COLO829 (cell line): ENCODE data around the gene PCBP3.

Experiments
- DNase-seq: peaks from one replicate; pipeline ENCODE4 v3.0.0; 2012; ENCODE audit warnings: low spot score

PCBP3 gene

DNA sequence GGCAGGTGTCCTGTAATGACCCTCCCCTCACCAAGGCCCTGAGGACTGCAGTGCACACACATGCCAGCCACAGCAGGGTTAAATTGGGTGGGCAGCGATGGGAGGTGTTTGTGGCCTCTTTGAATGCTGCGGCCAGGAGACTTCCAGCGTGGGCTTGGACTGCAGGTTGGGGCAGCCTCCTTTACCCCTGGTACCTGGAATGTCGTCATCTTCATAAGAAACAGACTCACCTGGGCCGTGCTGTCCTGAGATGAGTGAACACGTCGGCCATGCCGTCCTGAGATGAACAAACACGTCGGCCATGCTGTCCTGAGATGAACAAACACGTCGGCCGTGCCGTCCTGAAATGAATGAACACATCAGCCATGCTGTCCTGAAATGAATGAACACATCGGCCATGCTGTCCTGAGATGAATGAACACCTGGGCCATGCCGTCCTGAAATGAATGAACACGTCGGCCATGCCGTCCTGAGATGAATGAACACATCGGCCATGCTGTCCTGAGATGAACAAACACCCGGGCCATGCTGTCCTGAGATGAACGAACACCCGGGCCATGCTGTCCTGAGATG is 288.0 kb downstream of the PCBP3 start:
- DNase-seq = no peak

DNA sequence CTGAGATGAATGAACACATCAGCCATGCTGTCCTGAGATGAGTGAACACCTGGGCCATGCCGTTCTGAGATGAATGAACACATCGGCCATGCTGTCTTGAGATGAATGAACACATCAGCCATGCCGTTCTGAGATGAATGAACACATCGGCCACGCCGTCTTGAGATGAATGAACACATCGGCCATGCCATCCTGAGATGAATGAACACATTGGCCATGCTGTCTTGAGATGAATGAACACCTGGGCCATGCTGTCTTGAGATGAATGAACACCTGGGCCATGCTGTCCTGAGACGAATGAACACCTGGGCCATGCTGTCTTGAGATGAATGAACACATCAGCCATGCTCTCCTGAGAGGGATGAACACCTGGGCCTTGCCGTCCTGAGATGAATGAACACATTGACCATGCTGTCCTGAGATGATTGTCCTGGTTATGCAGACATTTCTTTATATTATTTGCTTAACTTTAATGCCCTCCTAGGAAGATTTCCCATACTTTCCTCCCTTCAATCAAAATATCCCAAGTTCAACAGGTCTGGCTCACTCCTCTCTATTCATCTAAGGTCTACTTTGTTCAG is 289.5 kb downstream of the PCBP3 start:
- DNase-seq = no peak

DNA sequence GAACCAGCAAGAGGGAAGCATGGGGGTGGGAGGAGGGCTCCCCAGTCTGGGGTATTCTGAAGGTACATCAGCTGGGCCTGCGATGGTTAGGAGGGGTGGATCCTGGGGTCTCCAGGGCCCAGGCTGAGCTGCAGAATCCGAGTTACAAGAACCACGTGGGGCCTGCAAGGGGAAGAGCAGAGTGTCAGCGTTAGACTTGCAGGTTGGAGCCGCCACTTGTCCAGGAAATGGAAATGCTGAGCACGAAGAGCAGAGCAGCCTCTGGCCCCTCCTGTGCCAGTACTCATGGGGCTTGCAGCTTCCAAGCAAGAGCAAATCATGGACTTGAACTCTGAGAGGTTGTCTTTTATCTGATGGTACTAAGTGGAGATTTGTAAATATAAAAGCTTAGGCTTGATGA is 290.6 kb downstream of the PCBP3 start:
- DNase-seq = no peak

DNA sequence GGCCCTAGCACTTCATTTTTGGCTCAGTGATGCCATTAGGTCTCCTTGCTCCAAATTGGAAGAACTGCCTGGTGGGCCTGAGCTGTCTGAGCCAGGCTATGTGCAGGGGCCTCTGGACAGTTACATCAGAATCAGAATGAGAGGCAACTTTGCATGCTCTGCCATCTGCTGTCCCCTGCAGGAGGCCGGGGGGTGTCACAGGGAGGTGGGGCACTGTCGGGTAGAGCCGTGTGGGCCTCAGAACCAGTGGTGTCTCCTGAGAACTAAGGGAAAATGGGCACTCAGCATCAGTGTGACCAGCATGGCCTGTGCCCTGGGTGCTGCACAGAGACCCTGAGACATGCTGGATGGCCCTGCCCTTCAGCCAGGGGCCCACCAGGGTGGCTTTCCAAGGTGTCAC is 291.0 kb downstream of the PCBP3 start:
- no peak for DNase-seq

DNA sequence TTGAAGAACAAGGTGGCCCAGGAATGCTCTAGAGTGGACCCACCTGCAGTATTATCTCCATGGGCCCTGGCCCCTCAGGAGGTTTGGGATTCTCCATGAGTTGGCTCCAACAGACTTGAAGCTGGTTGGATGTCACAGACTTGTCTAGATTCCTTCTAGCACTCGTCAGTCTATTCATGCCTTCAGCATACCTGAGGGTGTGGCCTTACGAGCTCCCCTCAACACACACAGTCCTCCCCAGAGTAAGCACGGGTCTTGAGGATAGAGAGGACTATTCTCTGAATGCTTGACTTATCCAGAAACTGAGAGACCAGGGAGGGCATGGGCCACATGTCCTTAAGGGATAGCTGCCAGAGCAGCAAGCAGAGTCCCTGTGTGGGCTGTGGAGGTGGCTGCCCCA is 292.1 kb downstream of the PCBP3 start:
- DNase-seq = no peak

DNA sequence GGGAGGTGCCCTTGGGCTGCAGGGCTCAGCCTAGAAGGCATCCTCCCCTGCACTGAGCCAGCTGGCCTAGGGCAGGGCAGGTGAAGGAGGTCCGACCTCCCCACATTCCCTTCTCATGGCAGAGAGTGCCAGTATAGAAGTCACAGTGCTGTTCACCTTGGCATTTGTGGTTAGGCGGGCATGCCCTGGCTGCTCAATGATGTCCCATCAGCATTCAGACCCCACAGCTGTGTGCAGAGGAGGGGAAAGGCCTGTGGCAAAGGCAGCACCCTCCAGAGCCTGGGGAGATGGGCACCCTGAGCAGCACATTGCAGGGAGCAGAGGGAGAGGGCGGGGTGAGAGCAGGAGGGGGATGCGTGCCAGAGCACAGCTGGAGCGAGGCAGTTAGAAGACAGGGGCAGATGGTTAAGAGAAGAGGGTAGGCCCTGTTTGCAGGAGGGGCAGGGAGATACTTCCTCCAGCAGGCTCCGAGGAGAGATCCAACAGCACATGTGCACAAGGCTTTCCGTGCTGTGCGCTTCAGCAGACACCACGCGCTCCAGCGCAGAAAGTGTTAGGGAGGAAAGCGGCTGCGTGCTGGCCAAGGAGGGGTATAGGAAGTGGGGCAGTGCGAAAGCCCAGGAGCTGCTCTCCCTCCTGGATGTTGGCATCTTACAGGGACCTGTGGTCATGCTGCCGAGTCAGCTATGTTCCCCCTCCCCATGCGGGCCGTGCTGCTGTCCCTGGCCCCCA is 294.4 kb downstream of the PCBP3 start:
- no peak for DNase-seq

DNA sequence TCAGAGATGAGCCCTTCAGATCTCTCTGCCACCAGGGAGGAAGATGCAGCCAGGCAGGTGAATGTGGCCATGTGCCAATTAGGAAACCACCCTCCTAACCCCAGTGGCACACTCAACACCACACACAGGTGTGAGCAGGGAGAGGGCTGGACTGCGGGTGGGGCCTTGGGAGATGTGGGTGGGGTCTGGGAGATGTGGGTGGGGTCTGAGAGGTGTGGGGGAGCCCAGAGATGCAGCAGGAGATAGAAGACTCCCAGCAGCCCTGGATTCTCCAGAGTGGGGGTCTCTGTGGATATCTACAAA is 294.9 kb downstream of the PCBP3 start:
- DNase-seq = no peak

DNA sequence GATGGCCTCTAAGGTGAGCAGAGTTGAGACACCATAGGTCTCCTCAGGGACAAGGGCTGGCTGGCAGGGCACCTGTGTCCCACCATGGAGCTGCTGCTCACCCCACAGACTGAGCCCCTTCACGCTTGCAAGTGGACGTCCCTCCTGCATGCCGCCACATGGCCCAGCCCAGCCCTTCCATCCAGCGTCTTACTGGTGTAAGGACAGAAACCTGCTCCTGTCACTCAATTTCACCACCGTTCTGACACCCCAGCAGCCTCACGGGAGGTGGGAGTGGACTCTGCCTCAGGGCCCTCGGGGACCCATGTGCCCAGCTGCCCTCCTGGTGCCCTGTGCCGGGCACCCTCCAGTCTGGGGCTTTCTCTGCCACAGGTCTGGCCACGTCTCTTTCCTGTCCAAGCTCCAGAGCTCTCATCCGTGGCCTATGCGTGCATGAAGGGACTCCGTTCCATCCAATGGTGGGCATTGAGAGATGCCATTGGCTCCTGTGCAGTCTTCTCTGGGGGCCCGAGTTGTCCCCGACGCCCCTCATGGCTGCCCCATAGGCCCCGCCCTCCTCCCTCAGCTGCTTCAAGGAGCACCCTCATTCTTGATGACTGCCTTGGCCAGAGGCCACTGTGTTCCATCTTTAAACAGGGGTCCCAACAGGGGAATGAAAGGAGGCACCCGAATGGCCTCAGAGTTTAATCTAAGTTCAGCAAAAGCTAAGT is 295.4 kb downstream of the PCBP3 start:
- DNase-seq = no peak

DNA sequence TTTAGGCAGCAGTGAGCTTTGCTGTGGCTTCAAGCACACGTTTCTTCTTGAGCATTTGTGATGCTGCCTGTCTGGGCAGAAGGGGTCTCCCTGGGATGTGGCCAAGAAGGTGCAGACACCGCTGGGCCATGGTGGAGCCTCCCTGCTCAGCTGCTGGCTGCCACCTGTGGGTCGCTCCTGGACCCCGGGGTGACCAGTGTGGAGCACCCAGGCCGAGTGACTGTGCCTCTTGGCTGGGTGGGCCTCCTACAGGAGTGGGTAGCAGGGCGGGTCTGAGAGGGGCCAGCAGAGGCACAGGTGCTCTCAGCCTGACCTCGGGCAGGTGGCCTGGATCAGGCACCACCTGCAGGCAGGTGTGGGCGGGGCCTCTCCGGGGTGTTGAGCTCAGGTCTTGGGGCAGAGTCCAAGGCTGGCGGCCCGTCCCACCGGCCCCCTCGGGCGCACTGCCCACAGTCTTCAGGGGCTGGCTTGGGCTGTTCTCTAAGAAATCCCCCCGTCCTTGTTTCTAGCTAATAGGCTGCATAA is 296.1 kb downstream of the PCBP3 start:
- DNase-seq = no peak

DNA sequence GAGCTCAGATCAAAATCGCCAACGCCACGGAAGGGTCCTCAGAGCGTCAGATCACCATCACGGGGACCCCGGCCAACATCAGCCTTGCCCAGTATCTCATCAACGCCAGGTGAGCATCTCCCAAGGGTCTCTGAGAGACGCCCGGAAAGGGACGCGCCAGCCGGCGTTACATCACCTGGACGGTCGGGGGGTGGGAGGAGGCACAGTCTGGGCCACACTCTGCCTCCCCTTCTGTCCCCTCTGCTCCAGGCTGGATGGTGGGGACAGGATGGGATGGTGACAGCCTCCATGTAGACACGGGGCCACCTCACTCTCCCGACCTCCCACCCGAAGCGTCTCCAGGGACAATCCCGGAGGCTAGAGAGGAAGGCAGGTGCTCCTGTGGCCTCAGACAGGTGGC is 296.6 kb downstream of the PCBP3 start:
- no peak for DNase-seq

DNA sequence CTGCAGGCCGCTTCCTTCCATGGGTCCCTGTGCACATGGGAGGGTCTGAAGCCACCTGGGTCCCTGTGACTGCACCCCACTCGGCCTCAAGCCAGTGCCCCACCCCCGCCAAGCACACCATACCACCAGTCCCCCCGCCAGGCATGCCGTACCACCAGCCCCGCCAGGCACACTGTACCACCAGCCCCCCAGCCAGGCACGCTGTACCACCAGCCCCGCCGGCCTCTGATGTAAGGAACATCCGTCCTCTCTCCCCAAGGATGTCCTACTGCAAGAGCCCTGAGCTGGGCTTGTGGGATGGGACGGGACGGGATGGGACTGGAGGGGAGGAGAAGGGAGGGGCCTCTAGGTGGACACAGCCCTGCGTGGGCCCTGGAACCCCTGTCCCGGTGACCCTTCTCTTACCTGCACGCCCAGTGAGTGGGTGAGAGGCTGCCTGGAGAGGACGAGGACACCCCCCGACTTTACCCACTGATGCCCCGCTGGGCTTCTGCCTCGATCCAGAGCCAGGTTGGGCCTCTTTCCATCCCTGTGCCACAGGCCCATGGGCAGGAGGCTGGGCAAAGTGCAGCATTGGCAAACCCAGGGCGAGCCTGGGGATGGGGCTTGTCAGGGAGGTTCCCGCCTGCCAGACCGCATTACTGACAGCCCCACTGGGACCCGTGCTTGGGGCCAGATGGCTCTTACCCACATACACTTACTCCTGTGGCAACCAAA is 297.3 kb downstream of the PCBP3 start:
- no peak for DNase-seq

DNA sequence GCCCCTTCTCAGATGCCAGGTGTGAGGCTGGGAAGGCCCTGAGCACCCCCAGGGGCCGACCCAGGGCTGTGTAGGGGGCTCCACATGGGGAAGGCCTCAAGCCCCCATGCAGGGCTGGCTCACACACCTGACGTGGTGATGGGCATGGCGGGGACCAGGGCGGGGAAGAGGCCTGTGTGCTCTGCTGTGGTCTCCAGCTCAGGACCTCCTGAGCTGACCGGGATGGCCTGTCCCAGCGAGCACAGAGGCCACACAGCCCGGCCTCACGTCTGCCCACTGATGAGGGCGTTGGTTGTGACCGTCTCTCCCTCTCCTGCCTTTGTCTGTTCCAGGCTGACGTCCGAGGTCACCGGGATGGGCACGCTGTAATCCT is 297.8 kb downstream of the PCBP3 start:
- no peak for DNase-seq

DNA sequence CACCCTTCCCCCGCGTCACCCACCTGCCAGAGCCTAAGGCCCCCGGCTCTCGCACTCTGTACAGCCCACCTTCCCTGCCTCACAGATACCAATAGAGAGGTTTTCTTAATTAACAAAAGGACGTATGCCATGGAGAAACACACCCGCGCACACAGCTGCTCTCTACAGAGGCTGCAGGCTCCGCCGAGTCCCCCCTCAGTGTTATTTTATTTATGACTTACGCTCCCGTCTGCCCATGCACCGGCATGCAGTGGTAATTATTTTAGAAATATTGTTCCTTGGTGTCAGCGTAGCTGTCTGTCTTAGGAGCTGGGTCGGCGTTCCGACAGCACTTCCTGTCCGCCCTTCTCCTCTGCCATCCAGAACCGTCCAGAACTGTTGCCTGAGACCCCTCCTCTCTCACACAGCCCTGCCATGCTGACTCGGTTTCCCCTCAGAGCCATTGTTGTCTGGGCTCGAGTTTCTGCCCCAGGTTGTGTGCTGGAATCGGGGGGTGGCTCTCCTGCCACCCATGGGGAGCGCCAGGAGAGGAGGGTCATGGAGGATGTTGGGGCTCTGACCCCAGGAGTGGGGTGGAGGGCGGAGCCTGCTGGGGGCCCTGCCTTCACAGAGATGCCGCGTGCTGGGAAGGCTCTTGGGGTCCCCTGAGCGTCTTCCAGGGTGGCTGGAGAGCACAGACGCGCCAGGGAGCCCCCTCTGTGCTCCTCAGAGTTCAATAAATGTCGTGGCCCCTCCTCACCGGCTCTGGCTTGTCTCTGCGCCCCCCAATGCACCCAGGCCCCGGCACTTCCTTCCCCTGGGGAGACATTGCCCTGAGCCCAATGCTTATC is 298.4 kb downstream of the PCBP3 start:
- DNase-seq = no peak

DNA sequence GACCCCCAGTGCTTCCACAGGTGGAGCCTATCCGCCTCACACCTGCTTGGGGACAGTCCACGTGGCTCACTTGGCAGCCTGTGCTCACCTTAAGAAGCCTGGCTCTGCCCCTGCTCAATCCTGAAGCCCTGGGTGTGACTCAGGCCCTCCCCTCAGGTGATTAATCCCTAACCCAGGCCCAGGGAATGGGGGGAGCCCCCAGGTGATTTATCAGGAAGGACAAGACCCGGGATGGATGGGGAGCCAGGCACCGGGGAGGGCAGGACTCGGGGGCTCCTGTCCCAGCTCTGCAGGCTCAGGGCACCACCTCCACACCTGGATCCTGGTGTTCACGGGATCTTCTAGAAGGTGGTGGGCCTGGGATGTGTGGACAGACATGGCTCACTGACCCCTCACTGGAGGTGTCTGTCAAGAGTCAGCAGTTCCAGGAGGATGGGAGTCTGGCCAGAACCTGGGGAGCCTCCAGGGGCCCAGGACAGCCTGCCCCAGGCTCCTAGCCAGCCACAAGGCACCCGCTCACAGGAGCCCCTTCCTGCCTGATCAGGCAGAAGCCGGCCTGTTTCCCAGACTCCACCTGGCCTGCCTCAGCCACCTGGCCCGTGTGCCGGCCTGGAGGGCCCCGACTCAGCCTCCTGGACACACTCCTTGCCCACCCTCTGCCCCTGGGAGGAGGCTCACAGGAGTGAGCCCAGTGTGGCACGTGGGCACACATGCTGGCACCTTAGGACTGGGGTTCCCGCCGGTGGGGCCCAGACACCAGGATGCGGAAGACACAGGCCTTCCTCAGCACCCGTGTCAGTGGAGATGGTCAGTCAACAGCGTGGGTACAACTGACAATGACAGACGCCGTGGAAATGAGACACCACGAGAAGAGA is 299.5 kb downstream of the PCBP3 start:
- DNase-seq = no peak

DNA sequence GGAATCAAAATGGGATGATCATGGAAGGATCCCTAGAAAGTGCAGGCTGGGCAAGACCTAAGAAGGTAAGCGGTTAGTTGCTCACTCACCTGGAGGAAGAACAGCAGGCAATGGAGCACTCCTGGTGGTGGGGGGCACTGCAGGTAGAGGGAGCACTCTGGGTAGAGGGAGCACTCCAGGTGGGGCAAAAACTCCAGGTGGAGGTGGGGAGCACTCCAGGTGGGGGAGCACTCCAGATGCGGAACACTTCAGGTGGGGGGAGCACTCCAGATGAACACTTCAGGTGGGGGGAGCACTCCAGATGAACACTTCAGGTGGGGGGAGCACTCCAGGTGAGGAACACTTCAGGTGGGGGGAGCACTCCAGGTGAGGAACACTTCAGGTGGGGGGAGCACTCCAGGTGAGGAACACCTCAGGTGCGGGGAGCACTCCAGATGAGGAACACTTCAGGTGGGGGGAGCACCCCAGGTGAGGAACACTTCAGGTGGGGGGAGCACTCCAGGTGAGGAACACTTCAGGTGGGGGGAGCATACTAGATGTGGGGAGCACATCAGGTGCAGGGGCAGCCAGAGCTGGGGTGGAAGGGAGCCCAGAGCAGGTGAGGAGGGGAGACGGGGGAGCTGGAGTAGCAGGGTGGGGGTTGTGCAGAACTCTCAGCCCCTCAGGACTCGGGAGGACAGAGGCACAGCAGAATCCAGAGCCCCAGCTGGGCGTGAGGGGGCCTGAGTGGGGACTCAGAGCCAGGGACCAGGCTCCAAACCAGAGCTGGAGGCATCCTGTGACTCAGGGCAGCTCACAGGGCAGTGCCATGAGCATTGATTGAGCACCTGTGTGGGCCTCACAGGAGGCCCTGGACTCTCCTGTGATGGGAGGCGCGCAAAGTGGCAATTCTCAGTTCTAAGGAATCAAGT is 300.4 kb downstream of the PCBP3 start:
- DNase-seq = no peak

DNA sequence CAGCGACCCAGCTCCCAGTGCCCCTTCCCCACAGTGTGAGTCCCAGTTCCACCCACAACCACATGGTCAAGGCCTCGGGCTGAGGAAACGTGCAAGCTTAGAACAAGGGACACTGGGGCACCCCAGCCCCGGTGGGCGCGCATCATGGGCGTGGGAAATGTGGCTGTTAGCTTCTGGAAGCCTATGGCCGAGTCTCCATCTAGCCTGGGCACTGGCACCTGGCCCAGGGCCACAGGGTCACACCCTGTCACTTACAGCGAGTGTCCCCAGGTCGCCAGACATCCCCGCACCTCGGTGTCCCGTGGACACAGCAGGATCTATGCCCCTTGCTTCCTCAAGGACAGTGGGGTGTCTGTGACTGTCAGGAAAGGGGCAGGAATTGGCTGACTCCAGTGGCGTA is 301.1 kb downstream of the PCBP3 start:
- no peak for DNase-seq

DNA sequence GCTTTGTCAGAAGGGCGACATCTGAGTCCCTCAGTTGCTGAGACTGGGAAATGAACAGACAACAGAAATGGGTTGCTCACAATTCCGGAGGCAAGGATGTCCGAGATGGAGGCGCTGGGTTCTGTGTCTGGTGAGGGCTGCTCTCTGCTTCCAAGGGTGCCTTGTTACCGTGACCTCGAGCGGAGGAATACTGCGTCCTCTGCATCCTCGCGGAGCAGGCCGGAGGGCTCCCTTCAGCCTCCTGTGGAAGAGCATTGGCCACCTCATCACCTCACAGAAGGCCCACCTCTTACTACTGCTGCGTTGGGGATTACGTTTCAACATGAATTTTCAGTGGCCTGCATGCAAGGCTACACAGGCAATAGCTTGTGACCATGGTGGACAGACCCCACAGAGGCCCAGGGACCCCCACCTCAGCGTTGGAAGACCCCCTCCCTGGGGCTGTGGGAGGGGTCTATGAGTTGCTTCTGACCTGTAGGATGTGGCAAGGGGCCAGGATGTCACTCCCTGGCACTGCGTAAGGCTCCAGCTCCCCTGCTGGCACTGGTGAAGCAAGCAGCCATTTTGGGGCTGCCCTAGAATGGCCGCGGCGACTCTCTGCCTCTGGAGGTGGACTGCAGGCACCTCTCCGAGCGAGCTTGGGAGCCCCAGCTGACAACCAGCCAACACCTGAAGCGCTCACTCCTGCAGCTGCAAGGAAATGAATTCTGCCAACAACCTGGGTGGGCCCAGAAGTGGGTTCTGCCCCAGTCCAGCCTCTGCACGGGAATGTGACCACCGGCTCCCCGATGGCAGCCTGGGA is 301.7 kb downstream of the PCBP3 start:
- no peak for DNase-seq

DNA sequence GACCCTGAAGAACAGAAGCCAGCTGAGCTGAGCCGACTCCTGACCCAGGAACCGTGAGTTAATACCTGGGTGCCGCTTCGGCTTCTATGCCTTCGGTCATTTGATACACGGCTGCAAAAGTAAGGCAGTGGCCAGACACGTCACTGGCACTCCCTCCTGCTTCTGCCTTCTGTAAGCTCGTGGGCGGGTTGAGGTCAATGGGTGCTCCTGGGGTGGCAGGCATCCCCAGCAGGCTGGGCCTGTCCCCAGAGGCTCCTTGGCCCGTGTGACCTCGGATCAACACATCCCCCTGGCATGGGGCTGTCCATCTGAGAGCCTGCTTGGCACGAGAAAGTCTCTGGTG is 302.3 kb downstream of the PCBP3 start:
- DNase-seq = no peak

DNA sequence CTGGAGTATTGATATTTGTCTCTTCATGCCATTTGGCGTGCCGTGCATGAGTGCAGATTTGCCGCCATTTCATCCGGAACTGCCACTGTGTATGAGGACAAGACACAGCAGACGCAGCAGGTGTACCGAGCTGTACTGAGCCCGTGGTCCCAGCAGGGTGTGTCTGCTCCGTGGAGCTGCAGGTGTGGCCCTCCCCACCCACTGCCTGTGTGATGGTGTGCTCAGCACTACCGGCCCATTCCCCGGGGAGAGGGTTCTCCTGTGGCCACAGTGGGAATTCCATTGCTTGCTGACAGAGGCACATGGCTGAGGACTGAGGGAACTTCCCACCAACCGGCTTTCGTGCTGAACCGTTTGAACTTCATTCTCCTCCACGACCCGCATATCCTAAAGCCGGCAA is 303.8 kb downstream of the PCBP3 start:
- DNase-seq = no peak
